COLO829 (cell line): Measurements from ENCODE around the gene CBX6.
"Not testable (repeated sequence)": the region's sequence is repeated elsewhere in the genome, so short reads cannot be mapped to it uniquely, and the experiment has no call there.

Source experiments
- DNase-seq: peaks from one replicate; pipeline ENCODE4 v3.0.0; 2012; ENCODE audit warnings: low spot score

Gene CBX6

DNA sequence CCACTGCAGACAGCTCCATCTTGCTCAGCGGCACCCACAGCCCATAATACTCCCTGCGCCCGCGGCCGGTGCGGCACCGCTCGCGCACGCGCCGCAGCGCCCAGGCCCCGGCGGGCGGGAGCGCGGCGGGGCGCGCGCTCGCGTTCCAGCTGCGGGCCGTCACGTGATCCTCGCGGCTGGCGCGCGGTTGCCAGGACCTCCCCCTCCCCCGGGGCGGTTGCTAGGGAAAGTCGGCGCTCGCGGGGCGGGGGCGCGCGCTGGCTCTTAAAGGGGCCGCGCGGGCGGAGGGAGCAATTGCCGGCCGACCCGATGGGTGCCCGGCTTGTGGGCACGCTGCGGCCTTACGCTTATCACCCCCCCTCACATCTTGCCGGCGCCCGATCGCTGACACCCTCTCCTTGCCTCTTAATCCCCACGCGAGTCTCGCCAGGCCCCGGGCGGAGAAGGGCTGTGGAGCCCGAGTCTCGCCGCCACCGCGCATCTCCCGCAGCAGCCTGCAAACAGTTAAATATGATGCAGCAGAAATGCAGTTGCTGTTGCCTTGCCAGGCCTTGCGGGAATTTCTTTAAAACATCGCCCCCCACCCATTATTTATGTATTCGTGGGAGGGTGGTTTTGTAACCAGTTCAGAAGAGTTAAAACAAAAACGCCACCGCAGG, at the start of gene CBX6:
CBX6 (minus strand) TSS at position 45 of the 659 bp plus-strand sequence; CDS start at position 19, 26 bp downstream.
- peak; percentile 97 for DNase-seq

DNA sequence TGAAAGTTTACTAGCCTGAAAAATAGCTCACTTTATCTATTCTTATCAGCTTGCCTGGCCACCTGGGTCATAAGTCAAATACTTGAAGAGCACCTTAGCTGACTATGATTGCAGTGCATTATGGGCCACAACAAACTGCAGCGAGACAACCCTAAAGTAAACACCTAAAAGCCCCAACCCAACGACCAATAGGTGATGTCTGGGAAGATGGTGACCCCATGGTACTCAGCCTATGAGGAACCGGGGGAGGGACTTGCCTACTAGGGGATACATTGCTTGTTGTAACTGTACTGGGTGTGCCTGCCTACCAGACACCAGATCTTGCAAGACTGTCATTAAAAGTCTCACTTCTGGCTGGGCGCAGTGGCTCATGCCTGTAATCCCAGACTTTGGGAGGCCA, 49.8 kb upstream of the CBX6 start:
- DNase-seq: no peak

DNA sequence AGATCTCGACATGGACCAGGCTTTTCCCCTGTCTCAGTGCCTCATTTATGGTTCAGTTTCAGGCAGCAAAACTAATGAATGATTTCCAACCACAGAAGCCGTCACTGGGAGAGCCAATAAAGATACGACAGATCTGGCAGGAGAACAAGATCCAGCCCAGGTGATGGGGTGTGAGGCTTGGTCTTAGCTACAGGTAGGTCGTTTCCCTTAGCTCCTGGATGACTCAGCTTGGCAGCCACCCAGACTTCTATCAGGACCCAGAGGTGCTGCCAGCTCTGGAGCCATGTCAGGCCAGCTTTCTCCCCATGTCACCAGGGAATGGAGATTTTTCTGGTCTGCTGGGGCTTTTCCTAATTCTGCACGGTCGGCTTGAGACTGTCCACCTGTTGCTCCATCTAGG, 49.1 kb upstream of the CBX6 start:
- no peak for DNase-seq

DNA sequence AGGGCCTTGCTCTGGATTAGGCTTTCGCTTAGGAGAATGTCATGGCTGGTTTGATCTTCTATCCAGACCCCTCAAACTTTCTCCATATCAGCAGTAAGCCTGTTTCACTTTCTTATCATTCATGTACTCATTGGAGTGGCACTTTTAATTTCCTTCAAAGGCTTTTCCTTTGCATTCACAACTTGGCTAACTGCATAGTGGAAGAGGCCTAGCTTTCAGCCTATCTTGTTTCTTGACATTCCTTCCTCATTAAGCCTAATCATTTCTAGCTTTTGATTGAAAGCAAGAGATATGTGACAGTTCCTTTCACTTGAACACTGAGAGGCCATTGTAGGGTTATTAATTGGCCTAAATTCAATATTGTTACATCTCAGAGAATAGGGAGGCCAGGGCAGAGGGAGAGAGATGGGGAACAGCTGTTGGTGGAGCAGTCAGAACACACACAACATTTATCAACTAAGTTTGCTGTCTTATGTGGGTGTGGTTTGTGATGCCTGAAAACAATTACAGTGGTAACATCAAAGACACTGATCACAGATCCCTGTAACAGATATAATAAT, 47.7 kb upstream of the CBX6 start:
- DNase-seq: no peak

DNA sequence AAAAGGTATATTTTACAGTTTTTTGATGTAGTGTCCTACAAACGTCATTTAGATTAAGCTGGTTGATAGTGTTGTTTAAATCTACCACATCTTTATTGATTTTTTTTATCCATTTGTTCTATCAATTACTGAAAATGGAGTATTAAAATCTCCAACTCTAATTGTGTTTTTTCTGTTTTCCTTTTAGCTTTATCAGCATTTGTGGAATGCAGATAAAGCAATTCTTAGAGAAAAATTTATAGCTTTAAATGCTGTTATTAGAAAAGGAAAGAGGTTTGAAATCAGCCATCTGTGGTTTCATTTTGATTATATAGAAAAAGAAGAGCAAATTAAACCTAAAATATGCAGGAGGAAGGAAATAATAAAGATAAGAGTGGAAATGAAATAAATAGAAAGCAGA, 39.4 kb upstream of the CBX6 start:
- no peak for DNase-seq

DNA sequence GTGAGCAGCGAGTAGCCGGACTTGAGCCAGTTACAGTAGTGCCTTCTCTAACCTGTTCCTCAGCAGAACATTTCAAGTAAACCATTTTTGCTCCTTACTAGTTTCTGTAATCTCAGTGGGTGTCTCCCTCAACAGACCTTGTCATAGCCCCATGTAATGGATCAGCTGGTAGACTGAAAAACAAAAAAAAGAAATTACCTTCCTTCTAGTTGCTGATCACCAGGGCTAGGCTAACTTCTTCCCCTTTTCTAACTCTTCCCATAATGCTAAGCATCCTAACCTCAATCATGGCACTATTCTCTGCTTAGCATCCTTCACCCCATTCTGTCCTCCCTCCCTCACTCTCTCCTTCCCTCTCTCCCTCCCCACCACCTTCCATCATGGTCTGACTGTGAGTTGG, 35.8 kb upstream of the CBX6 start:
- no peak for DNase-seq

DNA sequence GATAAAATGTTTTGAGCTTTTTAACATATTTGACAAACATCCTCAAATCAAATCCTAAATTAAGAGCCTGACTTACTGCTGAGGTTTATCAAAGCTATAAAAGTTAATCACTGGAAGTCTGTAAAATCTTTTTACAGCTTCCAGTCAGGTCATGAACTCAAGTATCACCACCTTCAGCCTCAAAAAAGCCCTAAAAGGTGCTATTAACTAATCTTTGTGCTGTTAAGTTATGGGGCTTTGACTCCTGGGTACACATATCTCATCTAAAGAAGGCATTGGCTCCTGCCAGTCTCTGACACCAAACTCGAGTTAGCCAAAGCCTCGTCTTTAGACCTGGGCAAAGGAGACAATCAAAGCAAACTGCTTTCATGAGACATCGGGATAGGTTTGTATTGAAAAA, 34.0 kb upstream of the CBX6 start:
- DNase-seq: no peak

DNA sequence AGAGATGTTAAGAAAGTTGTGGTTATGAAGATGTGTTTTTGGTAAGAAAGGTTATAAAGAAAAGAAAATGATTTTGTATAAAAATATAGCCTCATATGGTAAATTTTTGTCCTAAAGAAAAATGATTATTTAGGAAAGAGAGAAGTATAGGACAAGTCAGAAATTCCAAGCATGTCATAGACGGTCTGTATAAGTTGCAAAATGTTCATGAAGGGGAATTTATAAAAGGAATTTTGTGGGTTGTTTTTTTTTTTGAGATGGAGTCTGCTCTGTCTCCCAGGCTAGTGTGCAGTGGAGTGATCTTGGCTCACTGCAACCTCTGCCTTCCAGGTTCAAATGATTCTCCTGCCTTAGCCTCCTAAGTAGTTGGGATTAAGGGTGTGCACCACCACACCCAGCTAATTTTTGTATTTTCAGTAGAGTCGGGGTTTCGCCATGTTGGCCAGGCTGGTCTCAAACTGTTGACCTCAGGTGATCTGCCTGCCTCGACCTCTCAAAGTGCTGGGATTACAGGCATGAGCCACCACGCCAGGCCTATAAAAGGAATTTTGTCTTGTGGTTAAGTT, 32.1 kb upstream of the CBX6 start:
- not testable (repeated sequence) for DNase-seq

DNA sequence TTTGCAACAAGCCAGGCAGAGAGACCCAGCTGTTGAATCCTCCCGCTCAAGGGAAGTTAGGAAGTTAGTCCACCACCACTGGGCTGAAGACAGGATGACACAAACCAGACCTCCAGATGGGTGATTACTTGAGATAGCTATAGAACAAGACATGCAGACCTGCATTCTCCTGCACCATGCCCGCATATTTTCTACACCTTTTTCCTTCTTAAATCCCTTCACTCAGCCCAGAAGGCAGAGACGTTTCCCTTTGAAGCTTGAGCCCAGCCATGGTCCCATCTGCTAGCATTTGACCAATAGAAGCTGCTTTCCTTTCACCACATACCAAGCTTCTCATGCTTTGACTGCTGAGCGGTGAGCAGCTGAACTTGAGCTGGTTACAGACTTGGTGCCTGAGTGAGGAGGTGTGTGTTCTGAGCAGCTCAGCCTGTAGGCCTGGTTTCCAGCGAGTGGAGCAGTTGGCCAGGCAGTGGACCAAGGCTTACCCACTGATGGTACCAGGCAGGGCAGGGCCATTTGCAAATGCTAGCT, 29.2 kb upstream of the CBX6 start:
- DNase-seq: no peak

DNA sequence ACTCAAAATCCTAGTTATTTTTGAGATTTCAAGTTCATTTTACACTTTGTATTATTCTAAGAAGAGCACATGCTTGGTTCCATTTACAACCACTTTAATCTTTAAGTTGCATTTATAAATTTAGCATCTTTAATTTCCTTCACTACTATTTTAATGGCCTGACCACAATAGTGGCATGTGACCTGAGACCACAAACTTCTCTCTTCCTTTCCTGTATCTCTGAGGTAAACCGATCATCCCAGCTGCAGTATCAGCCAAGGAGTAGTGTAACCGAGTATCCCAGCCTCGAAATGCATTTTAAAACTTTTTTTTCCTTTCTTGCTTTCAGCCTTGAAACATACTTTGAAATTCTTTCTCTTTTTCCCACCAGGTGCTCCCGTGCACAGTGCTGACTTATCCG, 28.7 kb upstream of the CBX6 start:
- DNase-seq: no peak

DNA sequence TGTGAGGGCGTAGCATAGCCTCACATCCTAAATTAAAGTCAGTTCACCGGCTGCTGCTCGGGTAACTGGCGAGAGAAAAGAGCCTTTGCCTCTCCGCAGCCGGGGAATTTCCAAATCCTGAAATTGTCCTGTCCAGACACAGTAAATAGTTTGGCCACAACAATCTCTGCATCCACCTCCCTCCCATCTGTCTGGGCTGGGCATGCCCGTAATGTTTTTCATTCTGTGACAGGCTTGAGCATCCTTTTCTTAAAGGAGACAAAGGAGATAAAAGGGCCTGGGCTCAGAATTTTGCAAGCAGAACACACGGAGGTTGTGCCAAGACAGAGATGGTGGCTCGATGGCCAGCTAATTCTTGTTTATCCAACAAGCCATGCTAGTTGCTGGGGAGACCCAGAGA, 19.2 kb upstream of the CBX6 start:
- DNase-seq: no peak

DNA sequence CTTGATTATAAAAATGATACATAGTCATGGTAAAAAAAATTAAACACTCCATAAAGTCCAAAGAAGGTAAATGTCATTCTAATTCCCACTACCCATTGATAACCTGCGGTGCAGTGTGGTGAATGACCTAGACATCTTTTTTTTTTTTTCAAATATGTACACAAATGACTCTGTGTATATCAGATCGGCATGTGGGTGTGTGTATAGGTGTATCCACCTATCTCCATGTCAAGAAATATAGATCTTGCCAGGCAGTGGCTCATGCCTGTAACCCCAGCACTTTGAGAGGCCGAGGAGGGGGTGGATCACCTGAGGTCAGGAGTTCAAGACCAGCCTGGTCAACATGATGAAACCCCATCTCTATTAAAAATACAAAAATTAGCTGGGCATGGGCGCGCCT, 18.4 kb upstream of the CBX6 start:
- no peak for DNase-seq

DNA sequence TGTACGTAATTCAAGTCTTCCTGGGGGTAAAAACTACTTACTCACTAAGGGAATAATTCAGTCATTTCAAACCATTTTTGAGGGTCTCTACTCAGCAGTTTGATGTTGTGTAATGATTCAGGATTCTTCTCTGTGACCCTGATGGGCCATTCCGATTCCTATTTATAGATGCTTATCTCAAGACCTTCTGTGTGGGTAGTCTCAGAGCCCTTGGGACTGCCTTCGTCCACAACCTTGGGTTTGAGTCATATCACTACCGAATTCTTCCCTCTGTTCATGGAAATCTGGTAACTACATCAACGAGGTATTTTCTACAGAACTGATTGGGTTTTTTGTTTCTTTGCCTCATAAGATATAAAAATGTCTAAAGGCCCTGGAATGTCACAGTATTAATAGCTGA, 14.3 kb upstream of the CBX6 start:
- DNase-seq: no peak

DNA sequence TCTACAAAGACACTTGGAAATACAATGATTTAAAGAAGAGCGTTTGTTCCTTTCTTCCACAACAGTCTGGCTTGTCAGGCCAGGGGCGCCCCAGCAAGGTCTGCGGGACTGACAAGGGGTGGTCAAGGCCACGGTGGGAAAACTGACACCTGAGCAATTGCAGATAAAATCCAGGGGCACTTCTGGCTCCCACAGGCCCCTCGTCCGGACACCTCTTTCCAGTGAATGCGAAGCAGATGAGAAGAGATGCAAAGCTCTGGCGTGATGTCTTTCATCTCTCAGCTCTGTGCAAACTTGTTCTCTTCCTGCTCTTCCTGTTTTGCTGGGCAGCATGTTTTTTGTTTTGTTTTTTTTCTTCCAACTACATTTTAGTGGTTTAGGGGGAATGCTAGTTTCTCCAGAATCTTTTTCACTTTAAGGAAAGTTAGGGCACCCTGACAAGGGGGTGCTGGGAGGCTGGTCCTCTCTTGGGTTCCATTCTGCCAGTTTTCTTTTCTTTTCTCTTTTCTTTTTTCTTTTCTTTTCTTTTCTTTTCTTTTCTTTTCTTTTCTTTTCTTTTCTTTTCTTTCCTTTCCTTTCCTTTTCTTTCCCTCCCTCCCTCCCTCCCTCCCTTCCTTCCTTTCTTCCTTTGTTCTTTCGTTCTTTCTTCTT, 11.1 kb upstream of the CBX6 start:
- no peak for DNase-seq

DNA sequence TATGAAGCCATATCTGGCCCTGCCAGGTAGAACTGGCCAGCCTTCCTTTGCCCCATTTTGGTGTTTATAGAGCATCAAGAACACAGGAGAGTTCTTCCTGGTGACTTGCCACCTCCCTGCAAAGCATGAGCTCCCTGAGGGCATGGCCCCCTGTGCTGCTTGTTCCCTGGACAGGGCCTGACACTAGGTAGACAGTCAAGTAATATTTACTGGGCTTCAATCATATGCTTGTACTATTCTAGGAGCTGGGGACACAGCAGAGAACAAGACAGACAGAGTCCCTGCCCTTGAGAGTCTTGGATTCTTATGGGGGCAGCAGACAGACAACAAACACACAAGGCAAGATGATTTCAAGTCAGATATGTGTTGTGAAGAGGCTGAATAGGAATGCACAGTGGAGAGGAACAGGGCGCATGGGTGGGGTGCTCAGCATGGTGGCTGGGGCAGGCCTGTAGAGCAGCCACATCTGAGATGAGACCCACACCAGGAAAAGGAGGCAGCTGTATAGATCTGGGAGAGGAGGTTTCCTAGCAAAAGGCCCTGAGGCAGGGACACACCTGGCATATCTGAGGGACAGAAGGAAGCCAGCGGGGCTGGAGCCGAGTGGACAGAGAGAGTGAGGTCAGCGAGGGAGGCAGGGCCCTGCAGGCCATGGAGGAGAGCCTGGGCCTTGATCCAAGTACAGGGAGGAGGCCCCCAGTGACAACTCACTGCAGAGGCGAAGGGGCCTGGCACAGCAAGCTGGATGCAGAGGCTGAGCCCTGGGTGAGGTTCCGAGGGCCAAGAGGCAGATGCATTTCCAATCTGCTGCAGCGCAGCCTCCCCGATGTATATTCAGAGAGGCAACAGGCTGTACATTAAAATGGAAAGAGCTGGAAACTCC, 10.2 kb upstream of the CBX6 start:
- DNase-seq: no peak

DNA sequence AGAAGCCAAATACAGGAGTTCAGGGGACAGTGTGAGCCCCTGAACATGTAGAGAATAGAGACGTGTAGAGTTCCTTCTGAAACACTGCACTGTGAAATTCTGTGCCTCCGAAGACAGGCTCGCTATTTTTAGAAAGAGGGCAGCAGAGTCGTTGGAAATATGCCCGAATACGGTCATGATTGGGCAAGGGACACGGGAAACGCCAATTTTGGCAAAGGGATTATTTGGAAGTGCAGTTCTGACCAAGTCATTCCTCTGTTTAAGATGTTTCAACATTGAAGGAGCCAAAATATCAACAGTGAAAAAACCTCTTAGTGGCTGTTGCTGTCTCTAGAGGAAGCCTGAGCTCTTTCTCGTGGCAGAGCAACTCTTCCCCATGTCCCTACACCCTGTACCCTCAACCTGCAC, 9.5 kb upstream of the CBX6 start:
- no peak for DNase-seq

DNA sequence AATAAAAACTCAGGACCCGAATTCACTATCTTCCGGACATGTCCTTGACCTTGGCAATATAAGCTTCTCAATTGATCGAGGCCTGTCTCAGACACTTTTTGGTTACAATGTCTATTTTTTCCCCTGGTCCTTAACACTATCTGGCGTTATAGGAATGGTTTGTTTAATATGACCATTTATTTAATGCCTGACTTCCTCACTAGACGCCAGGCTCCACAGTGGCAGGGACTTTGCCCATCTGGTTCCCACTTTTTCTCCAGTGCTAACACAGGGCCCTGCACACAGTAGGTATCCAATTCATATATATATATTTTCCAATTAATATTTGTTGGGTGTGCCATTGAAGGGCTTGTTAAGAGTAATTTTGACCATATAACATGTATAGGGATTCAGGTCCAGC, 7.9 kb upstream of the CBX6 start:
- no peak for DNase-seq

DNA sequence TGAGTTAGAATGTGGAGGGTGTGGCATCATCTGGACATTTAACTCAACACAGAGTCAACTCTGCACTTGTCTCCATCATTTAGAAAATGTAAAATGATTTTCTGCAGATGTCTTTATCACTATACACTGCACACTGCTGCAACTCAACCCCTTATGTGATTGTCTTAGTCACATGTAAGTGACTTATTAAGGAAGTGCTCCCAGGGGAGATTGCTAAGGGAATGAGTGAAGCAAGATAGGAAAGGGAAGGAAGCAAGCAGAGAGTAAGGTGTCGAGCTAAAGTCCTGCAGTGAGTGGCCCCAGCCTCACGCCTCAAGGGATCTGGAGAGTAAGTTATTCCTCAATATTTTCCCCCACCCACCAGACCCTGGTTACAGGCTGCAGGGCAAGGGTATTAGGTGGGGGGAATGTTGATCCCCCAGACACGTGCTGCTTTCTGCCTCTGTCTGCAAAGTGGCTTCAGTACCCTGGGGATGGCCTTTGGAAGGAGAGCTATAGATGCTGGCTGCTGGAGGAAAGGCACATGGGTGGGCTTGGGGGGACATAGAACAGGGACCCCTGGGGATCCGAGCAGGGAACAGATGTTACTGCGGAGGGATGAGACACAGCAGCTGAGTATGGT, 7.2 kb upstream of the CBX6 start:
- no peak for DNase-seq

DNA sequence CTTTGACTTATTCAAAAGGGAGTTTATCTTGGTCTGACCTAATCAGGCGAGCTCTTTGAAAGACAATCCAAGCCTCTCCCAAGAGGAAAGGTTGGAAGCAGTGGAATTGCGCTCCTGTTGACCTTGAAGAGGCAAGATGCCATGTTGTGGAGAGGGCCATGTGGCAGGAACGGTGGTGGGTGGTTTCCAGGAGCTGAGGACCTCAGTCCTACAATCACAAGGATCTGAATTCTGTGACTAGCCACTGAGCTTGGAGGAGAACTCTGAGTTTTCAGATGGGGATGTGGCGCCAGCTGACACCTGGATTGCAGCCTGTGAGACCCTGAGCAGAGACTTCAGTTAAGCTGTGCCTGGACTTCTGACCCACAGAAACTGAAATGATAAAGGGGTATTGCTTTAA, 6.0 kb upstream of the CBX6 start:
- DNase-seq: no peak

DNA sequence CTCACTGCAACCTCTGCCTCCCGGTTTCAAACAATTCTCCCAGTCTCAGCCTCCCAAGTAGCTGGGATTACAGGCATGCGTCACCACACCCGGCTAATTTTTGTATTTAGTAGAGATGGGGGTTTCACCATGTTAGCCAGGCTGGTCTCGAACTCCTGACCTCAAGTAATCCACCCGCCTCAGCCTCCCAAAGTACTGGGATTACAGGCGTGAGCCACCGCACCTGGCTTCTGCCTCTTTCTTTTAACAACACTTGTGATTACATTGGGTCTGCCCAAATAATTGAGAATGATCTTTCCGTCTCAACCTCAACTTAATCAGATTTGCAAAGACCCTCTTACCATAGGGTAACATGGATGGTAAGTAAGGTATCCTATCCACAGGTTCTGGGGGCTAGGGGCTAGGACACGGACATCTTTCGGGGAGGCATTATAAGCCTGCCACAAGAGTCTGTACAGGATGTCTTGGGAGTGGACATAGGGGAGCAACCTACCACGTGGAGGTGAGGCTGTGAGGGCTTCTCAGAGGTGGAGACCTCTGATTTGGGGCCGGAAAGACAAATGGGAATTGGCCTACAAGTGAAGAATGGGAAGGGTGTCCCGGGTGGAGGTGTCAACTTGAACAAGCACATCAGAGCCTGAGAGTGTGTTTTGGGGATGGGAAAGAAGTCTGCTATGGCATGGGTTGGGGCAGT, 2.7 kb upstream of the CBX6 start:
- DNase-seq: no peak
